NCI-H1105 (cell line): Measurements from ENCODE around the gene TUBB.
"Not testable (repeated sequence)": the region's sequence is repeated elsewhere in the genome, so short reads cannot be mapped to it uniquely, and the experiment has no call there.

Experiments
- DNase-seq: peaks from one replicate; lab custom pipeline; 2025; lab: John Stamatoyannopoulos, UW

The TUBB gene

DNA sequence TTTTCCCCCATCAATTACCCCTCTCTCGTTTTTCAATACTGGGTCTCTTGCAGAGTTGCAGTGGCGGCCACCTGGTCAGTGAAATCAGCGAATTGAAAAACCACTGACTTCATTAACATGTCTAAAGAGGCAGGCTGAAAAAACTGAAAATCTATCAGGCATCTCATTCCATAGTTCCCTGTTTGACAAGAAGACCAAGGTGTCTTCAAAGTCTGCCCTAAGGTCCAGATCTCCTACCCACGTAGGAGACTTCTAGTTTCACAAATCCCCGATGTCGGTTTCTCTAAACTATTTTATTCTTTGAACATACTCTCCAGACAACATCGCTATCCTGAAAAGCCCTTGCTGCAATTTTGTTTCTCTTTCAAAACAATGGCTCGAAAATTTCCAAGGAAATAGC, 796 bp upstream of the TUBB start:
- DNase-seq, result no peak

- DNase-seq, result peak; percentile 72
Observed at GRCh38 chr6:30720738-30721197, 616 bp downstream of the TUBB start.

DNA sequence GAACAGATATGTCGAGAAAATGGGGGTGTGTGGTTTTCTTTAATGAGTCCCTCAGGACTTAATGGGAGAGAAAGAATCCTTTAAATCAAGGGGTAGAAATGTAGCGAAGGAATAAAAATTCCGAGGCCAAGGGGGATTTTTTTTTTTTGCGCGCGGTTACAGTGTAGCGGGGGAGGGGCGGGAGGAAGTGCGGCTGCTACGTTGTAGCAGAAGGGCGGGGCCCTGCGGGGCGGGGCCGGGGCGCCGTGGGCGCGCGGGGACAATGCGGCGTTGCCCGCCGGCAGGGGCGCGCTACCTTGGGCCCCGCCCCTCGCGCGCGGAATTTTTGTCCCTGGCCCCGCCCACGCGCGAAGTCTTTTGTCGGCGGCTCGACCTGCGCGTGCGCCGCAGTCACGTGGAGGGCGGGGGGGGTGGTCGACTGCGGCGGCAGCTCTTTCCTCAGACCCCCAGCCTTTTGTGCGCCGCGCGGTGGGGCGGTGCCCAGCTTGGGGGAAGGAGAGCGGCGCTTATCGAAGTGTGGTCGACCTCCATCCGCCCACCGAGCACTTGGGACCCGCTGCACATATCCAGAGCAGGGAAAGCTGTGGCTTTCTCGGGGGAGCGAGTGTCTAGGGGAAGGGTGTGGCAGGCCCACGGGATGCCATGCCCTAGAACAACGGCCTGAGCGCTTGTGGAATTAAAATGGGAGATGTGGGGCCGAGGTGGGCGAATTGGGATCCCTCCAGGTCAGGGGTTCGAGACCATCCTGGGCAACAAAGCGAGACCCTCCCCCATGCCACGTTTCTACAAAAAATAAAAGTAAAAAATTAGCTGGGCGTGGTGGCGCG, 1.3 kb downstream of the TUBB start:
- peak; percentile 91 for DNase-seq

GRCh38 chr6:30722025-30722279, 1.8 kb downstream of the TUBB start:
- DNase-seq, result not testable (repeated sequence)

DNA sequence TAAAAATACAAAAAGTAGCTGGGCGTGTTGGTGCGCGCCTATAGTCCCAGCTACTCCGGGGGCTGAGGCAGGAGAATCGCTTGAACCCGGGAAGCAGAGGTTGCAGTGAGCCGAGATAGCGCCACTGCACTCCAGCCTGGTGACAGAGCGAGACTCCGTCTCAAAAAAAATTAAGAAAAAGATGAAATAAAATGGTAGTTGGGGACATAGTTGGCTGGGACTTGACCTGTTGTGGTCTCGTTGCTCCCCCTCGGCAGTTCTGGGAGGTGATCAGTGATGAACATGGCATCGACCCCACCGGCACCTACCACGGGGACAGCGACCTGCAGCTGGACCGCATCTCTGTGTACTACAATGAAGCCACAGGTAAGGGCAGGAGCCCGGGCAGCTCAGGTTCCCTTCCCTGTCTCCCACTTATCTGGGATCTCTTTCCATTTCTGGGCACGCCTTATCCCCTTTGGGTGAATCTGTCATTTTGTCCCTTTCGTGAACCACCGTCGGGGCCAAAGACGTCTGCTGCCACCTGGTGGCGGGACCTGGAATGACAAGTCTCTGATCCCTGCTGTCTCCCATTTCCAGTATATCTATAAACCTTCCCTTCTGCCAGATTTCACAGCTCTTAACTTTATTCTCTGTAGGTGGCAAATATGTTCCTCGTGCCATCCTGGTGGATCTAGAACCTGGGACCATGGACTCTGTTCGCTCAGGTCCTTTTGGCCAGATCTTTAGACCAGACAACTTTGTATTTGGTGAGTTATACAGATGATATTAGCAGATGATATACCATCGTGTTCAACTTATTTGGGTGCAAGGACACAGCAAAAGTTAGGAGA, 2.3 kb downstream of the TUBB start:
- peak; percentile 51 for DNase-seq

GRCh38 chr6:30723159-30723842, 3.1 kb downstream of the TUBB start:
- DNase-seq, result not testable (repeated sequence)

GRCh38 chr6:30723843-30724741, 3.9 kb downstream of the TUBB start:
- DNase-seq, result not testable (repeated sequence)

DNA sequence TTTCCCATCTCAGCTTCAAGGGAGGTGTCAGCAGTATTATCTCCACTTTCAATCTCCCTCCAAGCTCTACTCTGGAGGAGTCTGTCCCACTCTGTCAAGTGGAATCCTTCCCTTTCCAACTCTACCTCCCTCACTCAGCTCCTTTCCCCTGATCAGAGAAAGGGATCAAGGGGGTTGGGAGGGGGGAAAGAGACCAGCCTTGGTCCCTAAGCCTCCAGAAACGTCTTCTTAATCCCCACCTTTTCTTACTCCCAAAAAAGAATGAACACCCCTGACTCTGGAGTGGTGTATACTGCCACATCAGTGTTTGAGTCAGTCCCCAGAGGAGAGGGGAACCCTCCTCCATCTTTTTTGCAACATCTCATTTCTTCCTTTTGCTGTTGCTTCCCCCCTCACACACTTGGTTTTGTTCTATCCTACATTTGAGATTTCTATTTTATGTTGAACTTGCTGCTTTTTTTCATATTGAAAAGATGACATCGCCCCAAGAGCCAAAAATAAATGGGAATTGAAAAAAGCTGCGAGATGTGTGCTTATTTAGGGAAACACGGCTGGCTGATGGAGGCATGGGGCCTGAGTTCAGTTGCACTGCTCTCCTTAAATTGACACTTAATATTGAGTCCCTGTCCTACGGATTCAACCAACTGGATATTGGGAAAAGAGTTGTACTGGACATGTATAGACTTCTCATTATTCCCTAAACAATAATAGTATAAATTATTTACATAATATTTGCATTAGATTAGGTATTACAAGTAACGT, 4.9 kb downstream of the TUBB start:
- DNase-seq, result no peak

GRCh38 chr6:30725713-30726505, 5.8 kb downstream of the TUBB start:
- DNase-seq, result no peak

GRCh38 chr6:30726506-30727413, 6.6 kb downstream of the TUBB start:
- DNase-seq, result no peak

GRCh38 chr6:30727920-30728553, 7.9 kb downstream of the TUBB start:
- no peak for DNase-seq

DNA sequence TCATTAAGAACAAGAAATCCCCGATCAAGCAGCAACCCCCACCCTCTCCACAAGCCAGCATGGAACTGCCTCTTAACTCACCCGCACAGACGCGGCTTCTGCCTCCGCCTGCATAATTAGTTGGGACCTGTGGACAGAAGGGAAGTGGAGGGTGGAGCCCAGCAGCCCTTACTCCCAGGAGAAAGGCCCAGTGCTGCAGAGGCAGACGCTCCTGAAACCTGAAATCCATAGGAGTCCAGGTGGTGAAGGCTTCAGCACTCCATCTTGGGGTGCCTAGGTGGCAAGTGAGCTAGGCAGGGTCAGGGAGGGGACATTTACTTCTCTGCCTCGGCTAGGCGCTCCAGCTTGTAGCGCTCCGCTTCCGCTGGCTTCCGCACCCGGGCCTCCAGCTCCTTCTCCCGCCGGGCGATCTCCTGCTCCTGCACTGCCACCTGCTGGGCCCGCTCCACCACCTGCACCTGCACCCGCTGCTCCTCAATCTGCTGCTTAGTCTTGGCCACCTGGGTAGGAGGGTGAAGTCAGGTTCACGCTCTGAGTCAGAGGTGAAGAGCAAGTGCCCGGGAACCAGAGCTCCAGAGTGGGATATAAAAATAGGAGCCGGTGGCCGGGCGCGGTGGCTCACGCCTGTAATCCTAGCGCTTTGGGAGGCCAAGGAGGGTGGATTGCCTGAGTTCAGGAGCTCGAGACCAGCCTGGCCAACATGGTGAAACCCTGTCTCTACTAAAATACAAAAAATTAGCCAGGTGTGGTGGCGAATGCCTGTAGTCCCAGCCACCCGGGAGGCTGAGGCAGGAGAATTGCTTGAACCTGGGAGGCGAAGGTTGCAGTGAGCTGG, 10.7 kb downstream of the TUBB start:
- peak; percentile 83 for DNase-seq

DNA sequence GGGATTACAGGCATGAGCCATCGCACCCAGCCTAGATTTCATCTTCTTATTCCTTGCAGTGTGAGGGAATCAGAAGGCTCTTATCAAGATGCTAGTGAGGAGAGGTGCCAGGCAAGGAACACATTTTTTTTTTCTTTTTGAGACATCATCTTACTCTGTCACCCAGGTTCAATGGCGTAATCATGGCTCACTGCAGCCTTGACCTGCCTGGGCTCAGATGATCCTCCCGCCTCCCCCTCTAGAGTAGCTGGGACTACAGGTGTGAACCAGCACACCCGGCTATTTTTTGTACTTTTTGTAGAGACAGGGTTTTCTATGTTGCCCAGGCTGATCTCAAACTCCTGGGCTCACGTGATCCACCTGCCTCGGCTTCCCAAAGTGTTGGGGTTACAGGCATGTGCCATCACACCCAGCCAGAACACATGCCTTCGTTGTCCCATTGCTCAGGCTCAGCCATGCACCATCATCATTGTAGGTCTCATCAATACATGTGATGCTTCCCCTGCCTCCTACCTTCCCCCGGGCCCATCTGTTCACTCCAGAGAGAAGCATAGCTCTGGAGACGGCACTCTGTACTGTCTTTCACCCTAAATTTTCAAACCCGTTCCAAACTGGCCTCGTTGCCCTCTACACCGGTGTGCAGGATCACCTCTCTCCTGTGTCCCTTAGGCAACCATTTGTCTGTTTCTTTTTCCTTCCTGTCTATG, 12.2 kb downstream of the TUBB start:
- DNase-seq, result no peak

DNA sequence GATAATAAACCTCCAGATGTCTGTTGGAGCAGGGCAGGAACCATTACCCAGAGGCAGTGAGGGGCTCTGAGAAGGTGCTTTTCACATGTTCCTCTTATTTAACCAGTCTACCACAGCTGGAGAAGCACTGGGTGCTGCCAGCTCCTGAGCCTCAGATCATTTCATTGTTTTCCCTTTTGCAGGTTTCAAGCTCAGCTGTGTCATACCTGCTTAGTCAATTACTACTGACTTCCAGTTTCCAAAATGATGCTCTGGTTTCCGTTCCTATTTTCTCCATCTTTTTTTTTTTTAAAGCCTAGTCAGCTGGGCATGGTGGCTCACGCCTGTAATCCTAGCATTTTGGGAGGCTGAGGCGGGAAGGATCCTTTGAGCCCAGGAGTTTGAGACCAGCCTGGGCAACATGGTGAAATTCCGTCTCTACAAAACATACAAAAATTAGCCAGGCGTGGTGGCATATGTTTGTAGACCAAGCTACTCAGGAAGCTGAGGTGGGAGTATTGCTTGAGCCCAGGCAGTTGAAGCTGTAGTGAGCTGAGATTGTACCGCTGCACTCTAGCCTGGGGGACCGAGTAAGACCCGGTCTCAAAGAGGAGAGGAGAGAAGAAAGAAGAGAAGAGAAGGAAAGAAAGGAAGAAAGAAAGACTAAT, 15.6 kb downstream of the TUBB start:
- no peak for DNase-seq

DNA sequence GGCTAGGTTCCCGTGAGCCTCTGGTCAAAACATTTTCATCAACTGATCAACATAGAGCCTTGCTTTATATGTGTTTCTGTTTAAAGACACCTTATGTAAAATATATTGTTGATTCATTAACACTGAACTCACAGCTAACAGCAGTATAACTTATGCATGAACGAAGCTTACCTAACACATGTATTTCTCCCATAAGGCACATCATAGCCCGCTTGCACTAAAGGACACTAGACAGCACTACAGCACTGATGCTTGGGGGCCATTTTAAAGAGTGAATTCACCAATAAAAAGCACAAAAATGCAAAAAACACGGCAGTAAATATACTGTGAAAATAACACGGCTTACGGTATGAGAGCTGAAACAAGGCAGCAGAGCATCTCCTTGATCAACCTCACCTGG, 18.4 kb downstream of the TUBB start:
- no peak for DNase-seq

DNA sequence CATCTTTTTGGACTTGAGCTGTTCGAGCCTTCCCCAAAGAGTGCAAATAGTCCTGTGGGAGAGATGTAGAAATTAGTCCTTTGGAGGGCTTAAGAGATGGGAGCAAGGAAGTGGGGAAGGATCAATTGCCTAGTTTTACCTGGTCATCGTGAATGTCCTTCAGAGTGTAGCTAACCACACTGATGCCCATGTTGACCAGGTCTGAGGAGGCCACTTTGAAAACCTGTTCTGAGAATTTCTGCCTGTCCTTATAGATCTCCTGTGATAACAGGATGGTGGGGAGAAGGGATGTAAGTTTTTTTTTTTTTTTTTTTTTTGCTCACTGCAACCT, 20.4 kb downstream of the TUBB start:
- no peak for DNase-seq
